GM18502 (cell line): ENCODE measurements around the gene PATL2.
"Not testable (repeated sequence)": the region's sequence is repeated elsewhere in the genome, so short reads cannot be mapped to it uniquely, and the experiment has no call there.

Source experiments
- ATAC-seq: cut with Tn5 transposase; IDR thresholded peaks from one replicate; pipeline ENCODE4 v1.9.1; 2021; ENCODE audit warnings: mild to moderate bottlenecking; ENCODE audit not compliant: unreplicated experiment, poor library complexity

PATL2 gene

DNA sequence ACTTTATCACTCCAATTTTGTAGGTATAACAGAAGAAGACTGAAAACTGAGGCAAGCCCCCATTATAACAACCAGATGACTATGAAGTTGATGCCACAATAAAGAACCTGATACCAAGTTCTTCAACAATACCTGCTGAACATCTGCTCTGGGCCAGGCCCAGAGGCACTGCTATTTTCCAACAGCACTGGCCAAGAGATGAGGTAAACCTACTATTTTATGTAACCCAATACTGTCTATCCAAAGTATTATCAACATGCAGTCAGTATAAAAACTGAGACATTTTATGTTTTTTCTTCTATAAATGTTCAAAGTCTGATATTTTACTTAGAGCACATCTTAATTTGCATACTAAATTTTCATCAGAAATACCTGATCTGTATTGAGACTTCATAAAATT lies 53.7 kb downstream of the PATL2 start:
- no peak for ATAC-seq

DNA sequence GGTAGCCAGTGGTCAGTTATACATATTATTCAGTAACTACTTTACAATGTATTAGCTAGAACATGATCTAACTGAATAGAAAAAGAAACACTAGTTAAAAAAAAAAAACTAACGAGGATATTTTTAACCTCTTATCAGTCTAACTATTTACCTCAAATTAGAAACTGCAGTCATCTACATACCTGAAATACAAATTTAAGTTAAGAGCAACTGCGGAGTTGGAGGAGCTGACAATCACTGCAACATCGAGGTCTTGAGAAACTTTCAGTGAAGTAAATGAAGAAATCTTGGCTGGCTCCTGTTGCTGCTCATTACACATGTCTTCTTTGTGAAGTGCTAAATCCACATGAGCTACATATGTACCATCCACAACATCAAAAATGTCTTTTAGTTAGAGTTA lies 54.2 kb downstream of the PATL2 start:
- ATAC-seq: no peak

DNA sequence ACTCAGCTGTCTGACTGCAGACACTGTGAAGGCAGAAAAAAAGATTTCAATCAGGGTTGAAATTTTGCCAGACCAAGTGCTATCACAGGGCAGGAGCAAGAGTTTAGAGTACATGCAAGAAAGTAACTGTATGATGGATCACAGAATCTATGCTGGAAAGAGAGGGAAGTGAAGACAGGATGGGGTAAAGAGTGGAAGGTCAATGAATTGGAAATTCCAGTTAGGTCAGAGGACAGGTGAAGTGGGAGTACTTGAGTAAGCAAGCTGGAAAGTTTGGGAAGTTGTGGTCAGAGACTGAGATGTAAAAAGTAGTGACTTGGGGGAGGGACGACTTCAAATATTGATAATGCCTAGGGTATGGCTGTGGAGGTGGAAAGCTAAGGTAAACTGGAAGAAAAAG lies 54.8 kb downstream of the PATL2 start:
- no peak for ATAC-seq

DNA sequence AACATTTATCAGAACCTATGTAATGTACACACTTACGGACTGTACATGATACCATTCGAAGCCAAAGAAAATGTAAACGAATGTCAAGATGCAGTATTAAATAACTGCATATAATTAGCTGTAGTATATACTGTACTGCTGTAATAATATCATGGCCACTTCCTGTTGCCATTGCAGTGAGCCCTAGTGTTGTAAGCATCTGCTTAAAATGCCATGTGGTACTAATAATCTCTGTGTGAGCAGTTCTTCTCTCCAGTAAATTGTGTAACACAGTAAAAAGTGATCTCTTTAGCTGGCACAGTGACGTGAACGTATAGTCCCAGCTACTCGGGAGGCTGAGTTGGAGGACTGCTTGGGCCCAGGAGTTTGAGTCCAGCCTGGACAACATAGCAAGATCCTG lies 56.3 kb downstream of the PATL2 start:
- no peak for ATAC-seq

DNA sequence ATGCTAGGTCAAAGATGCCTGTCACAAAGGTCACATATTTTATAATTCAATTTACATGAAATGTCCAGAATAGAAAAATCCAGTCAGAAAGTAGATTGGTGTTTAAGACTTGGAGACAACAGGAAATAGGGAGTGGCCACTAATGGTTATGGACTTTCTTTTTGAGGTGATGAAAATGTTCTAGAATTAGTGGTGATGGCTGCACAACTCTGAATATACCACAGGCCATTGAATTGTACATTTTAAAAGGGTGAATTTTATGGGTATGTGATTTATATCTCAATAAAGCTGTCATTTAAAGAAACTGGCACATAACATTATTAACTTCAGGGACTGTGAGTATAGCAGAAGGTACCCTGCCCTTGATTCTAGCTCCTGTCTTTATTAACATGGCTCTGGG lies 63.5 kb downstream of the PATL2 start:
- no peak for ATAC-seq

DNA sequence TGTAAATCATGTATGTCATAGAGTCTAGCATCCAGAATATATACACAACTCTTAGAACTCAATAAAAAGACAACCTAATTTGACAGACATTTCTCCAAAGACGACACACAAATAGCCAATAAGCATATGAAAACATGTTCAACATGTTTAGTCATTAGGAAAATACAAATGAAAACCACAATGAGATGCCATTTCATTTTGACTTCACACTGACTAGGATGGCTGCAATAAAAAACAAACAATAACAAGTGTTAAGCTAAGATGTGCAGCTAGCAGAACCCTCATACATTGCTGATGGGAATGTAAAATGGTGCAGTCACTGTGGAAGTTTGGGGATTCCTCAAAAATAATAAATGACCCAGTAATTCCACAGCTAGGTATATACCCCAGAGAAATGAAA lies 64.1 kb downstream of the PATL2 start:
- ATAC-seq: no peak

DNA sequence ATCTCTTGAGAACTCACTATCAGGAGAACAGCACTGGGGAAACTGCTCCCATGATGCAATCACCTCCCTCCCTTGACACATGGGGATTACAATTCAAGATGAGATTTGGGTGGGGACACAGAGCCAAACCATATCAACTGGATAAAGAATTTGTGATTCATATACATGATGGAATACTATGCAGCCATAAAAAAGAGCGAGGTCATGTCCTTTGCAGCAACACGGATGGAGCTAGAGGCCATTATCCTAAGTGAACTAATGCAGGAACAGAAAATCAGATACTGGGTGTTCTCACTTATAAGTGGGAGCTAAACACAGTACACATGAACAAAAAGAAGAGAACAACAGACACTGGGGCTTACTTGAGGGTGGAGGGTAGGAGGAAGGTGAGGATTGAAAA lies 64.7 kb downstream of the PATL2 start:
- ATAC-seq: no peak

DNA sequence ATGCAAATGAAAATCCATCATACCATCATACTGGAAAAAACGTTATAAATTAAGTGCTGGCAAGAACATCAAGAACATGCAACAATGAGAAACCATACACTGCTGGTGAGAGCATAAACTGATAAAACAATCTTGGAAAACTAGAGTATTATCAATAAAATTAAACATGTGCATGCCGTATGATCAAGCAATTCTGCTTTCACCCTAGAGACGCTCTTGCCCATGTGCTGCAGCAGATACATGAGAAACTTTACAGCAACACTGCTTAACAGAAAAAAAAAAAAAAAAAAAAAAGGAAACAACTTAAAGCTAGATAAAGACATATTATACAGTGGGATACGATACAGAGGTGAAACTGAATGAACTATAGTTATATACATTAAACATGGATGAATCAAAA lies 69.5 kb downstream of the PATL2 start:
- no peak for ATAC-seq

DNA sequence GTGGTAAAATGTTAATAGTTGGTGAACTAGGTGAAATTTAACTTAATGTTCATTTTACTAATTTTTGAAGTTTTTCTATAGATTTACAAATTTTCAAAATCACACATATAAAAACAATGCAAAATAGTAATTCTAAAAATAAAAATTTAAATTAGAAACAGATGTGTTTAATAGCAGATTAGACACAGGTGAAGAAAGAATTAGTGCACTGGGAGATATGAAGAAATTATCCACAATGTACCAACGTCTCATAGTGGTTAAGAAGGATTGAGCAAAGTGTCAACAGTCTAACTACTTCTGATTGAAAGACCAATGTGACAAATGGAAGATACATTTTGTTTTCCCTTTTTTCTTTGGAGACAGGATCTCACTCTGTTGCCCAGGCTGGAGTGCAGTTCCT lies 74.1 kb downstream of the PATL2 start:
- no peak for ATAC-seq

DNA sequence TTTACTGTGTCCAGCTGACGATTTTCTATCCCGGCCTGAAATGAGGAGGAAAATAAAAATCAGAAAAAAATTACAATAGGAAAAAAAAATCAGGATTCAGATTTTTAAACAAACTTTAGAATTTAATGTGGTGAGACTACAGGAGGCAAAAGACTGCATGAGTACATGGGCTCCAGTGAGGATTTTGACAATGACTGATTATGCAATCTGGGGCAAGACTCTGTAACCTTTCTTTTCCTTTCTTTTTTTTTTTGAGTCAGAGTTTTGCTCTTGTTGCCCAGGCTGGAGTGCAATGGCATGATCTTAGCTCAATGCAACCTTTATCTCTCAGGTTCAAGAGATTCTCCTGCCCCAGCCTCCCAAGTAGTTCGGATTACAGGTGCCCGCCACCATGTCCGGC lies 77.5 kb downstream of the PATL2 start:
- no peak for ATAC-seq

DNA sequence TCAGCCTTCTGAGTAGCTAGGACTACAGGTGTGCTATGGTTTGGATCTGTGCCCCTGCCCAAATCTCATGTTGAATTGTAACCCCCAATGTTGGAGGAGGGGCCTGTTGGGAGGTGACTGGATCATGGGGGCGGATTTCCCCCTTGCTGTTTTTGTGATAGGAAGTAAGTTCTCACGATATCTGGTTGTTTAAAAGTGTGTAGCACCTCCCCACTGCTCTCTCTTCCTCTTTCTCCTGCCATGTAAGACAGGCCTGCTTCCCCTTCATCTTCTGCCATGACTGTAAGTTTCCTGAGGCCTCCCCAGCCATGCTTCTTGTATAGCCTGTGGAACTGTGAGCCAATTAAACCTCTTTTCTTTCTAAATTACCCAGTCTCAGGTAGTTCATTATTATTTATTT lies 85.8 kb downstream of the PATL2 start:
- ATAC-seq: not testable (repeated sequence)

DNA sequence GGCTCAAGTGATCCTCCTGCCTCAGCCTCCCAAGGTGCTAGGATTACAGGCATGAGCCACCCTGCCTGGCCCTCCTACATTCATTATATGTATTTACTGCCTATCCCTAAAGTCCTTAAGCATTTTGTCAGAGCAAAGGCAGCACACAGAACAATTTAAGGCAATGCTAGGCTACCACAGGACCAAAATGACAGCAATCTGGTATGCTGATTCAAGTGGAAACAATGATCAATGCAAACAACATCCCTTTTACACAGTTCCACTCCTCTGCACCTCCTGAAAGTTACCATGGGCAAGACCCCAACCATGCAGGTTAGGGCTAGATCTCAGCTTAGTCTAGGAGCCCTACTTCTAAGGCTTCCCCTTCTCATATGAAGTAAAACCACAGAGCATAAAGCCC lies 87.9 kb downstream of the PATL2 start:
- ATAC-seq: no peak

DNA sequence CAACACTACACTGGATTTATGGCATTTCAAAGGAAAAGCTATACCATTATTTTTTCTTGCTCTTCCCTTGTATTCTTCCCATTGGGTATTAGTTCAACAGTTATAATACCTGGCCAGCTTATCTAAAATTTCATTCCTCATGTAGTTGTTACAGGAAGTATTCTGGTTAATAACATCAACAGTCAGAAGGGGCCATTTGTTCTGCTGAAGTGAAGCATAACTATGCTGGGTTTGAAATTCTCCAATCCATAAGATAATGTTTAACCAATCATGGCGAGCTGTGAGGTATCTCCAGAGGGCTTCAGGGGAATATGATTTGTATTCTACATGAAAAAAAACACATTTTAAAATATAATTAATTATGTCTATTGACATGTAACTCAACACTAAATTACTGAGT lies 91.0 kb downstream of the PATL2 start:
- ATAC-seq: no peak

DNA sequence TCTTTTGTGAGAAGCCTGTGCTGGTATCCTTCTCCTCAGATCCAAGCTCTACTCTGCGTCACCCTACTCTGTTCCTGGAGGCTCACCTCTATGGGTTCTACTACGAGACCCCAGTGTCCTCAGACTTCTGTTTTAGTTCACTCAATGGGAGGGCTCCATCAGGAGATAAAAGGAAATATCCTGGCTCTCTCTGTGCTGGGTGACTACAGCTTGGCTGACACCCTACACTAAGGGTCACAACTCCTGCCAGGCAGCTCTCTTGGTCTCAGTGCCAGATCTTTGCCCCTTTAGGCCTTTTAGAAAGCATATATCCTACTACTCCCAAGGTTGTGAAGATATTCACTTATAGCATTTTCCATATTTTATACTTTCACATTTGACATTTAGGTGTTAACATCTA lies 94.1 kb downstream of the PATL2 start:
- ATAC-seq: no peak
